Endodermal cell (in vitro differentiated cells): ENCODE measurements around the gene WIPF1. TPM values are rescaled to one million over a fixed set of nuclear protein-coding genes. Genes with fewer than 3 reads are reported as not detected.

ENCODE experiments used
- DNase-seq: peaks from one replicate; pipeline ENCODE4 v3.0.0-alpha.2; 2017
- H3K27ac ChIP-seq: 2 replicates; pipeline ENCODE4 v1.5.1; 2013; ENCODE audit warnings: mild to moderate bottlenecking, low read depth, low read length, moderate library complexity
- H3K27me3 ChIP-seq: 2 replicates; pipeline ENCODE4 v1.6.1; 2013; ENCODE audit warnings: mild to moderate bottlenecking, low read length, moderate library complexity; ENCODE audit not compliant: insufficient read depth, control insufficient read depth, poor library complexity, severe bottlenecking
- H3K36me3 ChIP-seq: 2 replicates; pipeline ENCODE4 v1.7.0; 2013; ENCODE audit warnings: mild to moderate bottlenecking, low read length, moderate library complexity; ENCODE audit not compliant: control insufficient read depth, insufficient read depth
- H3K4me1 ChIP-seq: one replicate; pipeline ENCODE4 v1.7.0; 2013; ENCODE audit warnings: low read length; ENCODE audit not compliant: control insufficient read depth, insufficient read depth
- H3K4me3 ChIP-seq: 2 replicates; pipeline ENCODE4 v1.5.1; 2013; ENCODE audit warnings: mild to moderate bottlenecking, low read length, moderate library complexity
- H3K9ac ChIP-seq: 2 replicates; pipeline ENCODE4 v1.6.1; 2013; ENCODE audit warnings: mild to moderate bottlenecking, low read length, moderate library complexity; ENCODE audit not compliant: poor library complexity, severe bottlenecking; ENCODE audit errors: extremely low read depth
- H3K9me3 ChIP-seq: 2 replicates; pipeline ENCODE4 v1.6.1; 2013; ENCODE audit warnings: mild to moderate bottlenecking, low read length, moderate library complexity; ENCODE audit not compliant: control insufficient read depth
- H3K27ac Mint-ChIP-seq: 2 replicates; pipeline ENCODE4 v1.8.0; 2020; ENCODE audit warnings: mixed read lengths
- H3K27me3 Mint-ChIP-seq: 2 replicates; pipeline ENCODE4 v1.8.0; 2021; ENCODE audit warnings: mild to moderate bottlenecking, mixed read lengths; ENCODE audit not compliant: insufficient read depth
- H3K36me3 Mint-ChIP-seq: 2 replicates; pipeline ENCODE4 v1.8.0; 2020; ENCODE audit warnings: low read depth, mixed read lengths
- H3K4me1 Mint-ChIP-seq: 2 replicates; pipeline ENCODE4 v1.8.0; 2020; ENCODE audit warnings: mixed read lengths
- H3K4me3 Mint-ChIP-seq: 2 replicates; pipeline ENCODE4 v1.8.0; 2020; ENCODE audit warnings: mild to moderate bottlenecking, moderate library complexity, mixed read lengths
- H3K9me3 Mint-ChIP-seq: 2 replicates; pipeline ENCODE4 v1.8.0; 2020; ENCODE audit warnings: mild to moderate bottlenecking, mixed read lengths
- WGBS, 2 experiments: methylation state at CpG; one replicate each; pipeline versions ENCODE4 v1.1.5 to v1.1.7; 2013; ENCODE audit warnings: missing lambda C conversion rate in 2 of 2, mixed read lengths in 1 of 2; ENCODE audit not compliant: insufficient coverage in 1 of 2, insufficient read length in 1 of 2; 5-methylcytosine and 5-hydroxymethylcytosine counted together
- total RNA-seq, 2 donors: library from RNA; stranded (reverse); fragmentation: NEBNext Ultra II Directional in 1 of 2; extraction: Animal tissue kit (Norgen Biotek cat#: 25700) in 1 of 2; gene quantifications; 2 replicates in 1 of 2; 3 replicates in 1 of 2; pipeline ENCODE4 v1.2.1, GENCODE V29; 2021
- TF ChIP-seq, protein P1 (sequence below): fragments of 200-600 bp; sonication (generic); conservative IDR thresholded peaks from 2 replicates; pipeline ENCODE4 v1.5.0; 2021; ENCODE audit warnings: antibody characterized with exemption, mild to moderate bottlenecking

The WIPF1 gene
- total RNA-seq, 2 donors from 2014 or later: 21.5 to 28.5 TPM

DNA sequence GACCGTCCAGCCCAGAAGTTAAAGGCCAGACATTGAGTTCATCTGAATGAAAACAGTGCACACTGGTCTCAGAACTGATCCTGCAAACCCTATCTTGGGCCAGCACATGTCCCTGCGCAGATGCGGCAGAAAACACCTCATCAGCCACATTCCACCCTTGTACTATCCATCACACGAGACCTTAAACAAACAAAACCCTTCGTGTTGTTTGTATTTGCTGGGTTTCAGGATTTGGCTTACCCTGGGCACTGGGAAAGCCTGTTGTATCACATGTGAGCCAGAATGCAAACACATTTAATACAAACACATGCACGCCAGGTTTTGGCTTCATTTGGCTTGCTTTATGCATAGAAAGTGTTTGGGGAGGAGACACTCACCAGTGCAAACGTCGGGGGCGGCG is 12.5 kb downstream of the WIPF1 start:
- H3K4me3 Mint-ChIP-seq: no peak overlapping the region
- no peaks in the 10 kb centered on the region for H3K9me3 Mint-ChIP-seq
- Histone ChIP-seq H3K27ac (no peak overlapping the region), H3K9me3 (no peaks in the 10 kb centered on the region), H3K36me3 (no peaks in the 10 kb centered on the region), H3K4me3 (no peak overlapping the region), H3K4me1 (peaks cover 4% of the 10 kb centered on the region), H3K9ac (no peak overlapping the region), H3K27me3 (no peaks in the 10 kb centered on the region)
- H3K27ac Mint-ChIP-seq: no peak overlapping the region
- peaks cover 3% of the 10 kb centered on the region for H3K36me3 Mint-ChIP-seq
- H3K4me1 Mint-ChIP-seq: peaks cover 27% of the 10 kb centered on the region
- H3K27me3 Mint-ChIP-seq: peaks cover 2% of the 10 kb centered on the region
- TF ChIP-seq, protein P1, sequence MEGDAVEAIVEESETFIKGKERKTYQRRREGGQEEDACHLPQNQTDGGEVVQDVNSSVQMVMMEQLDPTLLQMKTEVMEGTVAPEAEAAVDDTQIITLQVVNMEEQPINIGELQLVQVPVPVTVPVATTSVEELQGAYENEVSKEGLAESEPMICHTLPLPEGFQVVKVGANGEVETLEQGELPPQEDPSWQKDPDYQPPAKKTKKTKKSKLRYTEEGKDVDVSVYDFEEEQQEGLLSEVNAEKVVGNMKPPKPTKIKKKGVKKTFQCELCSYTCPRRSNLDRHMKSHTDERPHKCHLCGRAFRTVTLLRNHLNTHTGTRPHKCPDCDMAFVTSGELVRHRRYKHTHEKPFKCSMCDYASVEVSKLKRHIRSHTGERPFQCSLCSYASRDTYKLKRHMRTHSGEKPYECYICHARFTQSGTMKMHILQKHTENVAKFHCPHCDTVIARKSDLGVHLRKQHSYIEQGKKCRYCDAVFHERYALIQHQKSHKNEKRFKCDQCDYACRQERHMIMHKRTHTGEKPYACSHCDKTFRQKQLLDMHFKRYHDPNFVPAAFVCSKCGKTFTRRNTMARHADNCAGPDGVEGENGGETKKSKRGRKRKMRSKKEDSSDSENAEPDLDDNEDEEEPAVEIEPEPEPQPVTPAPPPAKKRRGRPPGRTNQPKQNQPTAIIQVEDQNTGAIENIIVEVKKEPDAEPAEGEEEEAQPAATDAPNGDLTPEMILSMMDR: no peak
- DNase-seq: no peak
- 55 to 81% methylated on average over 2 to 10 of the region's 10 CpGs for WGBS, 2 experiments

DNA sequence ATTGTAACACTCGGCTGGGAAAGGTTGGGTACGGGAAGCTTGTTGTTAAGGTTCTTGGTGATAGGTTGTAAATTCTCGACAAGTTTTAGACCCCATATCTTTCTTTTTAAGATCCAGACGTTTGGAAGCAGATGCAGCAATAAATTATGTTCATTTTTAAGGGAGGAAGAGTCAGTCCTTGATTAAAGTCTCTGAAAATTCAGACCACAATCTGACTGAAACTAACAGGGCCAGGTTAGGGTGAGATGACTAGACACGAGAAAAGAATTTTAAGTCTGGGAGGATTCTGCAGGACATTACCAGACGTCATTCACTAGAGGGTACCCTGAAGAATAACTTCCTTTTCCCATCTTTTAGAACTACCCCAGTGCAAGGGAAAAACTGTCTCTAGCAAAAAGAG is 16.1 kb downstream of the WIPF1 start:
- Mint-ChIP-seq H3K27me3 (no peaks in the 10 kb centered on the region), H3K36me3 (peaks cover 3% of the 10 kb centered on the region), H3K9me3 (no peaks in the 10 kb centered on the region), H3K4me1 (peaks cover 27% of the 10 kb centered on the region), H3K4me3 (no peak overlapping the region), H3K27ac (no peak overlapping the region)
- H3K27ac ChIP-seq: no peak overlapping the region
- H3K9ac ChIP-seq: no peak overlapping the region
- H3K9me3 ChIP-seq: no peaks in the 10 kb centered on the region
- WGBS, 2 experiments: 88 to 100% methylated on average over 1 to 6 of the region's 6 CpGs
- no peaks in the 10 kb centered on the region for H3K27me3 ChIP-seq
- no peaks in the 10 kb centered on the region for H3K36me3 ChIP-seq
- H3K4me3 ChIP-seq: no peak overlapping the region
- TF ChIP-seq, protein P1: no peak
- H3K4me1 ChIP-seq: peaks cover 4% of the 10 kb centered on the region
- no peak for DNase-seq

DNA sequence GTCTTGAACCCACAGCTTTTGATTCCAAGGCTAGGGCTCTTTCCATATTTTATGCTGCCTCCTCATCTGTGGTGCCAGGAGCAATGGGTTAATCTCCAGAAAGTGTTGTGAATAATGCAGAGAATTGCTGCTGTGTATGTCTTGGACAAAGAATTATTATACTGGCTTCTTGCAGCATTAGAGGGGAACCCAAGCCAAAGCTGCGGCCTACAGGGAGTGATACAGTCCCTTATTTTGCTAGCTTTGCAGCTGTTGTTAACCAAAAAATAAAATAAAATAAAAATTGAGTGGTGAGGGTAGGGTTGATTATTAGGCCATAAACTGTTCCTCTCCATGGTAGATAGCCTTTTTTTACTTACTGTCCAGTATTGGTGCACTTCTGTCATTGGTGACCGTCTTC is 16.7 kb downstream of the WIPF1 start:
- no peak overlapping the region for H3K27ac Mint-ChIP-seq

More for the DNA sequence above, 16.7 kb downstream of the WIPF1 start:
- Mint-ChIP-seq H3K9me3 (no peaks in the 10 kb centered on the region), H3K4me1 (peaks cover 25% of the 10 kb centered on the region), H3K4me3 (no peak overlapping the region), H3K36me3 (peaks cover 3% of the 10 kb centered on the region), H3K27me3 (no peaks in the 10 kb centered on the region)
- TF ChIP-seq, protein P1: no peak
- H3K36me3 ChIP-seq: no peaks in the 10 kb centered on the region
- peaks cover 1% of the 10 kb centered on the region for H3K9me3 ChIP-seq
- 91 to 100% methylated on average over 1 to 2 of the region's 2 CpGs for WGBS, 2 experiments
- no peak overlapping the region for H3K9ac ChIP-seq
- H3K27ac ChIP-seq: no peak overlapping the region
- peaks cover 4% of the 10 kb centered on the region for H3K4me1 ChIP-seq
- DNase-seq: no peak
- H3K27me3 ChIP-seq: no peaks in the 10 kb centered on the region
- H3K4me3 ChIP-seq: no peak overlapping the region
